BJ (cell line): ENCODE measurements around the gene JMJD1C. TPM values are rescaled to one million over a fixed set of nuclear protein-coding genes. Genes with fewer than 3 reads are reported as not detected.

Experiments used
- CTCF ChIA-PET: fragments of 350-600 bp; formaldehyde crosslinking; extraction: SDS; loops from one replicate; lab custom pipeline; 2021; ENCODE audit warnings: antibody characterized with exemption, inconsistent platforms; lab: Yijun Ruan, JAX
- POLR2A ChIA-PET: fragments of 300-600 bp; sonication (Branson Sonifier 250); formaldehyde crosslinking; extraction: SDS; loops from one replicate; lab custom pipeline; 2021; ENCODE audit warnings: antibody characterized with exemption; lab: Charles Lee
- DNase-seq: peaks from one replicate; pipeline ENCODE4 v3.0.0-alpha.2; 2011; ENCODE audit warnings: low read depth
- H3K27me3 ChIP-seq: 2 replicates; pipeline ENCODE4 v1.6.0; 2011; ENCODE audit warnings: low read length; ENCODE audit not compliant: control insufficient read depth, insufficient read depth
- H3K36me3 ChIP-seq: 2 replicates; pipeline ENCODE4 v1.5.1; 2011; ENCODE audit warnings: low read length; ENCODE audit not compliant: control insufficient read depth, insufficient read depth
- H3K4me3 ChIP-seq: 2 replicates; pipeline ENCODE4 v1.5.1; 2011; ENCODE audit warnings: low read depth, mild to moderate bottlenecking, control low read depth, low read length
- polyA plus RNA-seq: library from polyadenylated mRNA; depleted of rRNA; stranded (reverse); fragments of >200 nt; gene quantifications from 2 replicates; pipeline ENCODE4 v1.2.3, GENCODE V29; 2011
- TF ChIP-seq, protein P1 (sequence below): IDR thresholded peaks from 2 replicates; pipeline ENCODE4 v1.5.1; 2011; ENCODE audit warnings: low read depth, mild to moderate bottlenecking, control low read depth, inconsistent platforms, low read length, moderate library complexity; ENCODE audit not compliant: insufficient read depth

Gene JMJD1C
- polyA plus RNA-seq, 1 experiment: 14.2 TPM

DNA sequence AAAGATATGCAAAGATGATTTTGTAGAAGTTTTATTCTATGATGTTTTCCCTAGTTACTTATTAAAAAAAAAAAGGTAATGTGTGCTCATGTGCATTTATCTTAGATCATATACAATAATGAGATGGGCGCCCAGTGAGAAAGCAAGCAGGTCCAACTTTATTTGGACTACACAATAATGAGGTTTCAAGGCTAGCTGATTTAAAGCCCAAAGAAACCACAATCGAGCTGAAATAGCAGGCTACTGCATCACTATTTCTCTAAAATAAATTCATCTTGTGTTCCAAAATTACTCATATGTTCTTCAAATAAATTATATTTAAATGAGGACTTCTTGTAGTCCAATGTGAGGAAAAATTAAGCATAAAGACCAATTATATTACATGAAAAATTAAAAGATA lies 110.1 kb downstream of the JMJD1C start:
- Histone ChIP-seq H3K4me3 (no peak overlapping the region), H3K27me3 (no peaks in the 10 kb centered on the region), H3K36me3 (no peaks in the 10 kb centered on the region)
- no peak for DNase-seq
- ChIA-PET POLR2A (no interaction called here), CTCF (interaction anchor here (0.9 kb wide), 1 partner anchor 138 kb away, joined by 3 read pairs; no protein-coding TSS in a partner anchor)
- TF ChIP-seq, protein P1, sequence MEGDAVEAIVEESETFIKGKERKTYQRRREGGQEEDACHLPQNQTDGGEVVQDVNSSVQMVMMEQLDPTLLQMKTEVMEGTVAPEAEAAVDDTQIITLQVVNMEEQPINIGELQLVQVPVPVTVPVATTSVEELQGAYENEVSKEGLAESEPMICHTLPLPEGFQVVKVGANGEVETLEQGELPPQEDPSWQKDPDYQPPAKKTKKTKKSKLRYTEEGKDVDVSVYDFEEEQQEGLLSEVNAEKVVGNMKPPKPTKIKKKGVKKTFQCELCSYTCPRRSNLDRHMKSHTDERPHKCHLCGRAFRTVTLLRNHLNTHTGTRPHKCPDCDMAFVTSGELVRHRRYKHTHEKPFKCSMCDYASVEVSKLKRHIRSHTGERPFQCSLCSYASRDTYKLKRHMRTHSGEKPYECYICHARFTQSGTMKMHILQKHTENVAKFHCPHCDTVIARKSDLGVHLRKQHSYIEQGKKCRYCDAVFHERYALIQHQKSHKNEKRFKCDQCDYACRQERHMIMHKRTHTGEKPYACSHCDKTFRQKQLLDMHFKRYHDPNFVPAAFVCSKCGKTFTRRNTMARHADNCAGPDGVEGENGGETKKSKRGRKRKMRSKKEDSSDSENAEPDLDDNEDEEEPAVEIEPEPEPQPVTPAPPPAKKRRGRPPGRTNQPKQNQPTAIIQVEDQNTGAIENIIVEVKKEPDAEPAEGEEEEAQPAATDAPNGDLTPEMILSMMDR: no peak

DNA sequence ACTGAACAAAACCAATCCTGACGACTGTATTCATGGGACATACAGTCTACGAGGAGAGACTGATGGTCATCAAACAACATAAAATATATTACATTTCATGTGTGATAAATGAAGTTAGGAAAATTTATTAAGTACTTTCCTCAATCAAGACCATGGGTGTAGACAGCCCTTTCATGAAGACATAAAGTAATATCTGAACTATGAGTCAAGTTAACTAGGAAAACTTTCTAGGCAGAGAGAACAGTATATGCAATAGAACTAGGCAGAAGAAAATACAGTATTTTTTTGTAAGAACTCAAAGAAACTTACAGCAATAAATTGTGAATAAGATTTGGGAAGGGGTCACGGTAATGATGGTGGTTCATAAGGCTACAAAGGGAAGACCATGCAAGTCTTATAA lies 112.8 kb downstream of the JMJD1C start:
- ChIA-PET POLR2A (no interaction called here), CTCF (no interaction called here)
- TF ChIP-seq, protein P1: no peak
- Histone ChIP-seq H3K27me3 (no peaks in the 10 kb centered on the region), H3K36me3 (no peaks in the 10 kb centered on the region), H3K4me3 (no peak overlapping the region)
- no peak for DNase-seq

DNA sequence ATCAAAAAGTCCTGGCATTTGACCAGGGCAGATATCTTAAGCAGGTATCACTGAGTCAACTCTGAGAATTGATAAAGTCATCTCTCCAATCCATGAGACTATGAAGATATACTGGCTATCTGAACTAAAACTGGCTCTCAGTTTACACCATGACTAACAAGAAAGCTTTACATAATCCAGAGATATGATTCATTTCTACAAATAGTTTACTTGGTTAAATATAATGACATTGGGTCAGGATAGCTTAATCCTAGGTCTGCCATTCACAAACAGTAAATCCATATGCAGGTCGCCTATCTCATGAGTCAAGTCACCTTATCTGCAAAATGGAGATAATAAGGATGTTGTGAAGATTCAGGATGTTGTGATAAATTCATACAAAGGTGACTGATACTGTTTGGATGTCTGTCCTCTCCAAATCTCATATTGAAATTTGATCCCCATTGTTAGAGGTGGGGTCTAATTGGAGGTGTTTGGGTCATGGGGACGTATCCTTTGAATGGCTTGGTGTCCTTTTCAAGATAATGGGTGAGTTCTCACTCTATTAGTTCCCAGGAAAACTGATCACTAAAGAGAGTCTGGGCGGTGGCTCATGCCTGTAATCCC lies 117.4 kb downstream of the JMJD1C start:
- H3K4me3 ChIP-seq: no peak overlapping the region
- CTCF ChIA-PET: interaction anchor here (1.0 kb wide), 1 partner anchor 38 kb away, joined by 3 read pairs; no protein-coding TSS in a partner anchor
- POLR2A ChIA-PET: no interaction called here
- no peaks in the 10 kb centered on the region for H3K36me3 ChIP-seq
- H3K27me3 ChIP-seq: no peaks in the 10 kb centered on the region
- TF ChIP-seq, protein P1: no peak
- no peak for DNase-seq

DNA sequence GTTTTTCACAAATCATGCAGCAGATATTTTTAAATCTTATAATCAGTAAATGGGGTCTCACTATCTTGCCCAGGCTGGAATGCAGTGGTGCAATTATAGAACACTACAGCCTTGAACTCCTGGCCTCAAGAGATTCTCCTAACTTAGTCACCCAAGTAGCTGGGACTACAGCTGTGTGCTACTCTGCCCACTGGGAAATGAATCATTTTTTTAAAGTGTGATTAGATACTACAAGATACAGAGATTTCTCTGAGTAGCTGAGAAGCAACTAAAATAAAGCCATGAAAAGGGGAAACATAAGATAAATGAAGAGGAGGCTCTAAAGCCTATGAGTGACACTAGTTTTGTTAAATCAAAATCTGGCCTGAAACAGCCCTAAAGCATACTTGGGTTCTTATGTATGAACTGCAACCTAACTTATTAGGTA lies 119.7 kb downstream of the JMJD1C start:
- ChIA-PET CTCF (interaction anchor here (0.7 kb wide), 1 partner anchor 283 kb away, joined by 3 read pairs; no protein-coding TSS in a partner anchor), POLR2A (no interaction called here)
- TF ChIP-seq, protein P1: no peak
- H3K4me3 ChIP-seq: no peak overlapping the region
- H3K27me3 ChIP-seq: no peaks in the 10 kb centered on the region
- no peaks in the 10 kb centered on the region for H3K36me3 ChIP-seq
- DNase-seq: no peak

DNA sequence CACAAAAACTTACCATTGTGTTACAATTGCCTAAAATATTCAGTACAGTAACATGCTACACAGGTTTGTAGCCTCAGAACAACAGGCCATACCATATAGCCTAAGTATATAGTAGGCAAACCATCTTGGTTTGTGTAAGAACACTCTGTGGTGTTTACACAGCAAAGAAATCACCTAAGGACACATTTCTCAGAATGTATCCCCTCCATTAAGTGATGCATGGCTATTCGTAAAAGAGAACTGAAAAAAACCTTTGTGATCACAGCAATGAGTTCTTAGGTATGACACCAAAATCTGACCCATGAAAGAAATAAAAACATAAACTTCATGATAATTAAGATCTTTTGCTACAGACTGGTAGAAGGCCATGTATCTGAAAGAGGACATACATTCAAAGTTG lies 121.5 kb downstream of the JMJD1C start:
- CTCF ChIA-PET: no interaction called here

More for the DNA sequence above, 121.5 kb downstream of the JMJD1C start:
- Histone ChIP-seq H3K27me3 (no peaks in the 10 kb centered on the region), H3K4me3 (no peak overlapping the region), H3K36me3 (no peaks in the 10 kb centered on the region)
- POLR2A ChIA-PET: no interaction called here
- TF ChIP-seq, protein P1: no peak
- no peak for DNase-seq
